Occipital lobe (tissue), 2 donors: ENCODE results near the gene ZFP28. TPM values are rescaled to one million over a fixed set of nuclear protein-coding genes. Genes with fewer than 3 reads are reported as not detected.

Experiments used
- DNase-seq: peaks from one replicate; lab custom pipeline; 2025; lab: John Stamatoyannopoulos, UW
- total RNA-seq: library from RNA; depleted of rRNA; stranded (reverse); fragments of >200 nt; gene quantifications from one replicate; pipeline ENCODE4 v1.2.3, GENCODE V29; 2014

The ZFP28 gene
- total RNA-seq, 1 donor from 2014 or later: 45.4 TPM

- DNase-seq: no peak
These were observed 56.8 kb downstream of the ZFP28 start for GRCh38 chr19:56595548-56595899.

GRCh38 chr19:56596676-56597075 is 57.9 kb downstream of the ZFP28 start:
- no peak for DNase-seq

GRCh38 chr19:56597696-56598095 is 58.9 kb downstream of the ZFP28 start:
- no peak for DNase-seq

- no peak for DNase-seq
These were observed 62.6 kb downstream of the ZFP28 start for GRCh38 chr19:56601375-56601774.

GRCh38 chr19:56603829-56604228 is 65.1 kb downstream of the ZFP28 start:
- no peak for DNase-seq

Other genes starting within 250 kb of the ZFP28 start
- gene ZSCAN5A, start 224.1 kb upstream of the ZFP28 start, total RNA-seq: 4.8 TPM
- gene ZNF582, start 145.4 kb upstream of the ZFP28 start, total RNA-seq: 4.8 TPM
- gene ZNF583, start 134.6 kb upstream of the ZFP28 start, total RNA-seq: 54.7 TPM
- gene ZNF667, start 61.6 kb upstream of the ZFP28 start, total RNA-seq: 24.5 TPM
- gene ZNF471, start 31.1 kb upstream of the ZFP28 start, total RNA-seq: 18.4 TPM
- 13.7 TPM for gene ZNF470, start 28.5 kb downstream of the ZFP28 start, total RNA-seq
- 19.5 TPM for gene ZNF71, start 56.4 kb downstream of the ZFP28 start, total RNA-seq
- 20.3 TPM for gene SMIM17, start 104.2 kb downstream of the ZFP28 start, total RNA-seq
- 7.8 TPM for gene ZNF835, start 132.8 kb downstream of the ZFP28 start, total RNA-seq